Activated gamma-delta T cell treated with anti-CD3 and anti-CD28 coated beads, Interleukin-2, amount 50 U/mL, for 16 hours (primary cell): ENCODE results near the gene MYOC.
"Not testable (repeated sequence)": the region's sequence is repeated elsewhere in the genome, so short reads cannot be mapped to it uniquely, and the experiment has no call there.

ENCODE experiments used
- DNase-seq: peaks from one replicate; pipeline ENCODE4 v3.0.0-alpha.2; 2020; ENCODE audit warnings: low read depth

The MYOC gene

GRCh38 chr1:171603042-171603441 is 49.4 kb downstream of the MYOC start:
- not testable (repeated sequence) for DNase-seq

GRCh38 chr1:171600862-171601261 is 51.6 kb downstream of the MYOC start:
- DNase-seq, result no peak

GRCh38 chr1:171600310-171600709 is 52.2 kb downstream of the MYOC start:
- DNase-seq, result not testable (repeated sequence)

- DNase-seq, result no peak
Measured at GRCh38 chr1:171597203-171597602, 55.3 kb downstream of the MYOC start.

GRCh38 chr1:171596705-171597104 is 55.8 kb downstream of the MYOC start:
- DNase-seq, result no peak

GRCh38 chr1:171596119-171596518 is 56.4 kb downstream of the MYOC start:
- no peak for DNase-seq

GRCh38 chr1:171595324-171595723 is 57.2 kb downstream of the MYOC start:
- DNase-seq, result no peak

GRCh38 chr1:171590022-171590421 is 62.5 kb downstream of the MYOC start:
- DNase-seq, result no peak

- no peak for DNase-seq
Measured at GRCh38 chr1:171588230-171588629, 64.3 kb downstream of the MYOC start.

- no peak for DNase-seq
Measured at GRCh38 chr1:171585715-171586114, 66.8 kb downstream of the MYOC start.
